SK-N-SH (cell line): Measurements from ENCODE around the gene FKBP5. TPM values are rescaled to one million over a fixed set of nuclear protein-coding genes. Genes with fewer than 3 reads are reported as not detected.

Source experiments
- CTCF ChIA-PET: fragments of 300-600, 350-600 bp; formaldehyde crosslinking; extraction: SDS; loops from one replicate; lab custom pipeline; 2021; lab: Yijun Ruan, JAX
- POLR2A ChIA-PET: fragments of 350-600 bp; sonication (Branson Sonifier 250); formaldehyde crosslinking; extraction: SDS; loops from one replicate; lab custom pipeline; 2020; ENCODE audit warnings: antibody characterized with exemption, inconsistent platforms; lab: Yijun Ruan, JAX
- DNase-seq: peaks from one replicate; pipeline ENCODE4 v3.0.0; 2012
- H2AFZ ChIP-seq: fragments of 200-600 bp; sonication (generic); 2 replicates; pipeline ENCODE4 v1.8.1; 2016; ENCODE audit warnings: antibody characterized with exemption, mild to moderate bottlenecking, low read depth
- H3F3A ChIP-seq: fragments of 200-600 bp; sonication (generic); replicated peaks from 2 replicates; pipeline ENCODE3; 2016; ENCODE audit warnings: antibody characterized with exemption, mild to moderate bottlenecking; ENCODE audit not compliant: insufficient read depth
- H3K27ac ChIP-seq, 2 experiments: fragments of 200-500 bp in 1 of 2; fragments of 200-600 bp in 1 of 2; sonication (Bioruptor generic) in 1 of 2; sonication (generic), shearing (Covaris generic) in 1 of 2; 2 replicates each; pipeline versions ENCODE4 v1.5.1 to v1.6.1; 2014 to 2016; ENCODE audit warnings: low read depth in 2 of 2, inconsistent platforms in 1 of 2, low read length in 1 of 2, mild to moderate bottlenecking in 1 of 2, mixed read lengths in 1 of 2
- H3K27me3 ChIP-seq: fragments of 200-600 bp; sonication (generic), shearing (Covaris generic); 2 replicates; pipeline ENCODE4 v1.6.1; 2016; ENCODE audit warnings: mixed run types; ENCODE audit not compliant: insufficient read depth
- H3K36me3 ChIP-seq, 2 experiments: fragments of 200-500 bp in 1 of 2; fragments of 200-600 bp in 1 of 2; sonication (Bioruptor generic) in 1 of 2; sonication (generic) in 1 of 2; replicated peaks in 1 of 2; 2 replicates each; pipeline versions ENCODE3 to v1.5.1; 2014 to 2016; ENCODE audit warnings: low read length in 1 of 2, mild to moderate bottlenecking in 1 of 2; ENCODE audit not compliant: insufficient read depth in 2 of 2, control insufficient read depth in 1 of 2
- H3K4me1 ChIP-seq, 2 experiments: fragments of 200-500 bp in 1 of 2; fragments of 200-600 bp in 1 of 2; sonication (Bioruptor generic) in 1 of 2; sonication (generic), shearing (Covaris generic) in 1 of 2; 2 replicates each; pipeline versions ENCODE4 v1.5.1 to v1.6.1; 2014 to 2016; ENCODE audit warnings: low read depth in 1 of 2, low read length in 1 of 2, mixed run types in 1 of 2; ENCODE audit not compliant: insufficient read depth in 2 of 2, control insufficient read depth in 1 of 2
- H3K4me2 ChIP-seq: fragments of 200-600 bp; sonication (generic), shearing (Covaris generic); 2 replicates; pipeline ENCODE4 v1.6.1; 2017; ENCODE audit warnings: mixed run types
- H3K4me3 ChIP-seq, 2 experiments: fragments of 200-500 bp in 1 of 2; fragments of 200-600 bp in 1 of 2; sonication (Bioruptor generic) in 1 of 2; sonication (generic), shearing (Covaris generic) in 1 of 2; 2 replicates each; pipeline versions ENCODE4 v1.5.1 to v1.8.1; 2014 to 2016; ENCODE audit warnings: low read depth in 2 of 2, inconsistent platforms in 1 of 2, low read length in 1 of 2, mild to moderate bottlenecking in 1 of 2, mixed read lengths in 1 of 2, moderate library complexity in 1 of 2
- H3K79me2 ChIP-seq: fragments of 200-600 bp; sonication (generic); 2 replicates; pipeline ENCODE4 v1.8.1; 2017; ENCODE audit warnings: mild to moderate bottlenecking; ENCODE audit not compliant: insufficient read depth
- H3K9ac ChIP-seq: fragments of 200-600 bp; sonication (generic); 2 replicates; pipeline ENCODE4 v1.6.1; 2017; ENCODE audit warnings: mixed run types
- H3K9me2 ChIP-seq: fragments of 200-600 bp; sonication (generic); 2 replicates; pipeline ENCODE4 v1.6.1; 2017; ENCODE audit warnings: mixed run types
- H3K9me3 ChIP-seq: fragments of 200-600 bp; sonication (generic); 2 replicates; pipeline ENCODE4 v1.6.1; 2017; ENCODE audit warnings: mixed run types, mild to moderate bottlenecking, moderate library complexity
- H4K20me1 ChIP-seq: fragments of 200-600 bp; sonication (generic); 2 replicates; pipeline ENCODE4 v1.6.1; 2017; ENCODE audit warnings: mild to moderate bottlenecking, mixed run types; ENCODE audit not compliant: insufficient read depth
- ELF1 ChIP-seq: IDR thresholded peaks from 2 replicates; pipeline ENCODE4 v1.4.0; 2012
- EP300 ChIP-seq, 2 experiments: IDR thresholded peaks; 2 replicates each; pipeline versions ENCODE4 v1.4.0 to v1.6.1; 2012; ENCODE audit warnings: borderline replicate concordance in 1 of 2, low read depth in 1 of 2, low read length in 1 of 2
- EZH2phosphoT487 ChIP-seq: fragments of 200-600 bp; sonication (generic); IDR thresholded peaks from 2 replicates; pipeline ENCODE4 v1.6.1; 2017; ENCODE audit warnings: low read depth, mixed run types, mild to moderate bottlenecking, antibody characterized with exemption, moderate library complexity, borderline replicate concordance
- FOXM1 ChIP-seq: IDR thresholded peaks from 2 replicates; pipeline ENCODE4 v1.4.0; 2012; ENCODE audit warnings: low read depth, mild to moderate bottlenecking
- GABPA ChIP-seq: IDR thresholded peaks from 2 replicates; pipeline ENCODE4 v1.4.0; 2012; ENCODE audit warnings: low read depth, mild to moderate bottlenecking
- GATA2 ChIP-seq: sonication (generic); formaldehyde crosslinking; IDR thresholded peaks from 2 replicates; pipeline ENCODE4 v1.5.0; 2020; ENCODE audit warnings: mild to moderate bottlenecking, missing genetic modification reagents
- JUND ChIP-seq: IDR thresholded peaks from 2 replicates; pipeline ENCODE4 v1.4.0; 2012
- NFIC ChIP-seq: IDR thresholded peaks from 2 replicates; pipeline ENCODE4 v1.4.0; 2012; ENCODE audit warnings: borderline replicate concordance
- NRF1 ChIP-seq: IDR thresholded peaks from 2 replicates; pipeline ENCODE4 v1.6.1; 2012; ENCODE audit warnings: low read depth, mild to moderate bottlenecking, low read length
- POLR2AphosphoS5 ChIP-seq: IDR thresholded peaks from 2 replicates; pipeline ENCODE4 v1.6.1; 2012; ENCODE audit warnings: low read depth, low read length
- RXRA ChIP-seq: IDR thresholded peaks from 2 replicates; pipeline ENCODE4 v1.4.0; 2012; ENCODE audit warnings: low read depth, mild to moderate bottlenecking, borderline replicate concordance
- SIN3A ChIP-seq: IDR thresholded peaks from 2 replicates; pipeline ENCODE4 v1.6.1; 2012; ENCODE audit warnings: low read depth, mild to moderate bottlenecking, low read length, moderate library complexity, borderline replicate concordance
- SMC3 ChIP-seq: IDR thresholded peaks from 2 replicates; pipeline ENCODE4 v1.6.1; 2012; ENCODE audit warnings: low read depth, low read length, improper control_type of control experiment
- TAF1 ChIP-seq: IDR thresholded peaks from 2 replicates; pipeline ENCODE4 v1.6.1; 2012; ENCODE audit warnings: low read depth, mild to moderate bottlenecking, low read length, moderate library complexity, borderline replicate concordance
- TEAD4 ChIP-seq: IDR thresholded peaks from 2 replicates; pipeline ENCODE4 v1.4.0; 2012; ENCODE audit warnings: mild to moderate bottlenecking, borderline replicate concordance; ENCODE audit not compliant: insufficient read depth
- WGBS: methylation state at CpG from one replicate; pipeline ENCODE4 v1.1.6; 2017; ENCODE audit warnings: low lambda C conversion rate; 5-methylcytosine and 5-hydroxymethylcytosine counted together
- polyA plus RNA-seq, 3 experiments: library from polyadenylated mRNA; depleted of rRNA; stranded (reverse); fragments of >200 nt; gene quantifications; 2 replicates each; pipeline ENCODE4 v1.2.3, GENCODE V29; 2012
- TF ChIP-seq, protein P1 (sequence below): IDR thresholded peaks from 2 replicates; pipeline ENCODE4 v1.4.0; 2012; ENCODE audit warnings: low read depth, borderline replicate concordance
- TF ChIP-seq, protein P2 (sequence below): fragments of 150-350 bp; IDR thresholded peaks from 2 replicates; pipeline ENCODE4 v1.6.1; 2016; ENCODE audit warnings: mild to moderate bottlenecking, low read depth, low read length
- TF ChIP-seq, protein P3 (sequence below): IDR thresholded peaks from 2 replicates; pipeline ENCODE4 v1.4.0; 2012; ENCODE audit warnings: low read depth
- TF ChIP-seq, protein P4 (sequence below): fragments of 200-600 bp; sonication (generic); IDR thresholded peaks from 2 replicates; pipeline ENCODE4 v1.6.1; 2017; ENCODE audit warnings: antibody characterized with exemption, mild to moderate bottlenecking, moderate library complexity
- TF ChIP-seq, protein P5 (sequence below): IDR thresholded peaks from 2 replicates; pipeline ENCODE4 v1.4.0; 2012; ENCODE audit warnings: low read depth, borderline replicate concordance
- TF ChIP-seq, protein P6 (sequence below): fragments of 150-350 bp; IDR thresholded peaks from 2 replicates; pipeline ENCODE4 v1.6.1; 2017; ENCODE audit warnings: antibody characterized with exemption, low read length, low read depth, borderline replicate concordance

FKBP5 gene
- 4.2 and 5.1 TPM in 2 replicates for polyA plus RNA-seq (2012; rRNA removed)
- polyA plus RNA-seq (2012; cell fraction: cytosol; rRNA removed) = 6.7 and 7.4 TPM in 2 replicates
- polyA plus RNA-seq (2012; cell fraction: nucleus; rRNA removed) = 2.2 and 3.5 TPM in 2 replicates

DNA sequence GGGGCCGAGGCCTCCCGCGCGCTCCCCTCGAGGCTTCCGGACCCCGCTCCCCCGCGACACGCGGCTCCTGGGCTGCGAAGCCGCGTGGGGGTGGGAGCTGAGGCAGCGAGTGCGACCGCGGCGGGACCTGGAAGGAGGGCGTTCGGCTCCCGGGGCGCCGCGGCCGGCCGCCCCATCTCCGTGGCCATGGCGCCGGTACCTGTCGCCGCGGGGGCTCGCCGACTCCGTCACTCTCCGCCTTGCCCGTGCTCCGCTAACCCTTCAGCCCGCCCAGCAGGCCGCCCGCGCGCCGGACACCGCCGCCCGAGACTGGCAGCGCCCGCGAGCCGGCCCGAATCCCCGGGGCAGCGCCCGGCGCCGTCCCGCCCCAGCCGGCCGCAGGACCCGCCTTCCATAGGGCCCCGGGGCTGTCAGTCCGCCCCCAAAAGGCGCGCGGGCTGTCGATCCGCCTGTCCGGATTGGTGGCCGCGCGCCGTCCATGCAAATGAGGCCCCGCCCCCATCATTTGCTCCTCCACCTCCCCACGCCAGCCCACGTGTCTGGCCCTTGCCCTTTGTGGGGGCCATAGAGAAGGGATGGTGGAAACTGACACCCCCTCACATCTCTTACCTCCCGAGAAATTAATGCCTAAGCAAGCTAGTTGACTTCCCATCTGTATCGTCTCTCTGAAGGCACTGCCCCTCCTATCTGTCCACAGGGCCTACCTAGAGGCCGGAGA is at the start of gene FKBP5:
Gene FKBP5 (minus strand): TSS at position 311 of the 718 bp plus-strand sequence. CDS start 46,091 bp downstream, outside the sequence.
- WGBS = 12% methylated on average over 15 of the region's 80 CpGs
- Histone ChIP-seq H3K27ac (peak within 1 kb of the TSS; percentile 39 to 47; a peak in 2 of 4 replicates), H3K36me3 (no peaks in the 10 kb centered on the region), H3K79me2 (peaks cover 18% of the 10 kb centered on the region; the same call in 1 of the 2 replicates), H3K4me1 (peaks cover 2 to 6% of the 10 kb centered on the region in 2 experiments; a peak in 3 of 4 replicates), H4K20me1 (no peaks in the 10 kb centered on the region), H3K9ac (peak within 1 kb of the TSS; percentile 20; the same call in 1 of the 2 replicates), H3K9me3 (no peaks in the 10 kb centered on the region; the same call in 1 of the 2 replicates), H2AFZ (peak within 1 kb of the TSS; percentile 88), H3K4me2 (peak within 1 kb of the TSS; percentile 81), H3K9me2 (no peaks in the 10 kb centered on the region), H3F3A (peaks cover 4% of the 10 kb centered on the region), H3K27me3 (no peaks in the 10 kb centered on the region), H3K4me3 (peak within 1 kb of the TSS; percentile 67 to 77)
- DNase-seq = peak; percentile 98
- CTCF ChIA-PET = interaction anchor here (4.7 kb wide), 1 partner anchor 48 kb away, joined by 33 read pairs; the partner anchor contains the start of gene ARMC12
- POLR2A ChIA-PET = no interaction called here
- no peak for TF ChIP-seq SMC3
- TF ChIP-seq GATA2 = no peak
- TF ChIP-seq SIN3A = peak; percentile 18; the same call in 1 of the 2 replicates
- no peak for TF ChIP-seq RXRA
- TF ChIP-seq EZH2phosphoT487 = no peak
- peak; percentile 65; the same call in 1 of the 2 replicates for TF ChIP-seq POLR2AphosphoS5
- TF ChIP-seq, protein P1, sequence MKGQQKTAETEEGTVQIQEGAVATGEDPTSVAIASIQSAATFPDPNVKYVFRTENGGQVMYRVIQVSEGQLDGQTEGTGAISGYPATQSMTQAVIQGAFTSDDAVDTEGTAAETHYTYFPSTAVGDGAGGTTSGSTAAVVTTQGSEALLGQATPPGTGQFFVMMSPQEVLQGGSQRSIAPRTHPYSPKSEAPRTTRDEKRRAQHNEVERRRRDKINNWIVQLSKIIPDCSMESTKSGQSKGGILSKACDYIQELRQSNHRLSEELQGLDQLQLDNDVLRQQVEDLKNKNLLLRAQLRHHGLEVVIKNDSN = peak; percentile 72; the same call in 1 of the 2 replicates
- no peak for TF ChIP-seq FOXM1
- TF ChIP-seq, protein P2, sequence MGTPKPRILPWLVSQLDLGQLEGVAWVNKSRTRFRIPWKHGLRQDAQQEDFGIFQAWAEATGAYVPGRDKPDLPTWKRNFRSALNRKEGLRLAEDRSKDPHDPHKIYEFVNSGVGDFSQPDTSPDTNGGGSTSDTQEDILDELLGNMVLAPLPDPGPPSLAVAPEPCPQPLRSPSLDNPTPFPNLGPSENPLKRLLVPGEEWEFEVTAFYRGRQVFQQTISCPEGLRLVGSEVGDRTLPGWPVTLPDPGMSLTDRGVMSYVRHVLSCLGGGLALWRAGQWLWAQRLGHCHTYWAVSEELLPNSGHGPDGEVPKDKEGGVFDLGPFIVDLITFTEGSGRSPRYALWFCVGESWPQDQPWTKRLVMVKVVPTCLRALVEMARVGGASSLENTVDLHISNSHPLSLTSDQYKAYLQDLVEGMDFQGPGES = peak; percentile 37; the same call in 1 of the 2 replicates
- peak; percentile 57; the same call in 1 of the 2 replicates for TF ChIP-seq TAF1
- no peak for TF ChIP-seq GABPA
- TF ChIP-seq, protein P3, sequence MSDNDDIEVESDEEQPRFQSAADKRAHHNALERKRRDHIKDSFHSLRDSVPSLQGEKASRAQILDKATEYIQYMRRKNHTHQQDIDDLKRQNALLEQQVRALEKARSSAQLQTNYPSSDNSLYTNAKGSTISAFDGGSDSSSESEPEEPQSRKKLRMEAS = peak; percentile 83
- TF ChIP-seq NRF1 = no peak
- TF ChIP-seq, protein P4, sequence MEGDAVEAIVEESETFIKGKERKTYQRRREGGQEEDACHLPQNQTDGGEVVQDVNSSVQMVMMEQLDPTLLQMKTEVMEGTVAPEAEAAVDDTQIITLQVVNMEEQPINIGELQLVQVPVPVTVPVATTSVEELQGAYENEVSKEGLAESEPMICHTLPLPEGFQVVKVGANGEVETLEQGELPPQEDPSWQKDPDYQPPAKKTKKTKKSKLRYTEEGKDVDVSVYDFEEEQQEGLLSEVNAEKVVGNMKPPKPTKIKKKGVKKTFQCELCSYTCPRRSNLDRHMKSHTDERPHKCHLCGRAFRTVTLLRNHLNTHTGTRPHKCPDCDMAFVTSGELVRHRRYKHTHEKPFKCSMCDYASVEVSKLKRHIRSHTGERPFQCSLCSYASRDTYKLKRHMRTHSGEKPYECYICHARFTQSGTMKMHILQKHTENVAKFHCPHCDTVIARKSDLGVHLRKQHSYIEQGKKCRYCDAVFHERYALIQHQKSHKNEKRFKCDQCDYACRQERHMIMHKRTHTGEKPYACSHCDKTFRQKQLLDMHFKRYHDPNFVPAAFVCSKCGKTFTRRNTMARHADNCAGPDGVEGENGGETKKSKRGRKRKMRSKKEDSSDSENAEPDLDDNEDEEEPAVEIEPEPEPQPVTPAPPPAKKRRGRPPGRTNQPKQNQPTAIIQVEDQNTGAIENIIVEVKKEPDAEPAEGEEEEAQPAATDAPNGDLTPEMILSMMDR = no peak
- TF ChIP-seq ELF1 = no peak
- TF ChIP-seq, protein P5, sequence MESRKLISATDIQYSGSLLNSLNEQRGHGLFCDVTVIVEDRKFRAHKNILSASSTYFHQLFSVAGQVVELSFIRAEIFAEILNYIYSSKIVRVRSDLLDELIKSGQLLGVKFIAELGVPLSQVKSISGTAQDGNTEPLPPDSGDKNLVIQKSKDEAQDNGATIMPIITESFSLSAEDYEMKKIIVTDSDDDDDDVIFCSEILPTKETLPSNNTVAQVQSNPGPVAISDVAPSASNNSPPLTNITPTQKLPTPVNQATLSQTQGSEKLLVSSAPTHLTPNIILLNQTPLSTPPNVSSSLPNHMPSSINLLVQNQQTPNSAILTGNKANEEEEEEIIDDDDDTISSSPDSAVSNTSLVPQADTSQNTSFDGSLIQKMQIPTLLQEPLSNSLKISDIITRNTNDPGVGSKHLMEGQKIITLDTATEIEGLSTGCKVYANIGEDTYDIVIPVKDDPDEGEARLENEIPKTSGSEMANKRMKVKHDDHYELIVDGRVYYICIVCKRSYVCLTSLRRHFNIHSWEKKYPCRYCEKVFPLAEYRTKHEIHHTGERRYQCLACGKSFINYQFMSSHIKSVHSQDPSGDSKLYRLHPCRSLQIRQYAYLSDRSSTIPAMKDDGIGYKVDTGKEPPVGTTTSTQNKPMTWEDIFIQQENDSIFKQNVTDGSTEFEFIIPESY = no peak
- TF ChIP-seq, protein P6, sequence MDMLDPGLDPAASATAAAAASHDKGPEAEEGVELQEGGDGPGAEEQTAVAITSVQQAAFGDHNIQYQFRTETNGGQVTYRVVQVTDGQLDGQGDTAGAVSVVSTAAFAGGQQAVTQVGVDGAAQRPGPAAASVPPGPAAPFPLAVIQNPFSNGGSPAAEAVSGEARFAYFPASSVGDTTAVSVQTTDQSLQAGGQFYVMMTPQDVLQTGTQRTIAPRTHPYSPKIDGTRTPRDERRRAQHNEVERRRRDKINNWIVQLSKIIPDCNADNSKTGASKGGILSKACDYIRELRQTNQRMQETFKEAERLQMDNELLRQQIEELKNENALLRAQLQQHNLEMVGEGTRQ = peak; percentile 39; the same call in 1 of the 2 replicates
- TF ChIP-seq JUND = no peak
- no peak for TF ChIP-seq EP300 (IDR thresholded peaks at IDR 0.05; ENCODE audit: borderline replicate concordance in 1 of 2, low read depth in 1 of 2, low read length in 1 of 2)
- TF ChIP-seq TEAD4 = no peak
- TF ChIP-seq NFIC = no peak
